ENCODE results near the gene MTMR10.

The MTMR10 gene

GRCh38 chr15:30921106-30921505, 70.3 kb downstream of the MTMR10 start:
- no peak for DNase-seq (ENCODE audit: low read depth)

GRCh38 chr15:30919877-30920550, 71.4 kb downstream of the MTMR10 start:
- no peak for DNase-seq (ENCODE audit: low read depth)

GRCh38 chr15:30918366-30918765, 73.1 kb downstream of the MTMR10 start:
- DNase-seq (ENCODE audit: low read depth): no peak

- DNase-seq (ENCODE audit: low read depth): no peak
Observed at GRCh38 chr15:30917675-30918074, 73.8 kb downstream of the MTMR10 start.

GRCh38 chr15:30917013-30917412, 74.4 kb downstream of the MTMR10 start:
- DNase-seq (ENCODE audit: low read depth): no peak

GRCh38 chr15:30913761-30914160, 77.7 kb downstream of the MTMR10 start:
- DNase-seq (ENCODE audit: low read depth): no peak

GRCh38 chr15:30906366-30906765, 85.1 kb downstream of the MTMR10 start:
- DNase-seq (ENCODE audit: low read depth): no peak

- DNase-seq (ENCODE audit: low read depth): no peak
Observed at GRCh38 chr15:30905821-30906220, 85.6 kb downstream of the MTMR10 start.

GRCh38 chr15:30904812-30905211, 86.6 kb downstream of the MTMR10 start:
- no peak for DNase-seq (ENCODE audit: low read depth)

GRCh38 chr15:30903497-30904187, 87.8 kb downstream of the MTMR10 start, which contains the start of gene FAN1:
Gene FAN1 (plus strand): TSS chr15:30903915. CDS start chr15:30904664, 749 bp downstream.
- DNase-seq (ENCODE audit: low read depth): peak; percentile 68

- DNase-seq (ENCODE audit: low read depth): no peak
Observed at GRCh38 chr15:30901889-30902288, 89.5 kb downstream of the MTMR10 start.

GRCh38 chr15:30896211-30896606, 95.2 kb downstream of the MTMR10 start:
- no peak for DNase-seq (ENCODE audit: low read depth)

GRCh38 chr15:30895461-30896210, 95.8 kb downstream of the MTMR10 start:
- DNase-seq (ENCODE audit: low read depth): no peak

GRCh38 chr15:30889196-30889595, 102.2 kb downstream of the MTMR10 start:
- no peak for DNase-seq (ENCODE audit: low read depth)

All from stimulated activated CD8-positive, alpha-beta memory T cell treated with anti-CD3 and anti-CD28 coated beads, Interleukin-12 subunit alpha, Interleukin-12 subunit beta, amount 100 ng/mL, for 4 hours (primary cell).